NB4 (cell line): ENCODE measurements around the gene CAPN10.

Experiments used
- DNase-seq: peaks from one replicate; pipeline ENCODE4 v3.0.0; 2010; ENCODE audit warnings: low read depth
- H3K4me3 ChIP-seq: one replicate; pipeline ENCODE4 v1.5.1; 2011; ENCODE audit warnings: mild to moderate bottlenecking, low read depth, low read length, moderate library complexity
- CTCF ChIP-seq: IDR thresholded peaks from one replicate; pipeline ENCODE4 v1.5.1; 2012; ENCODE audit warnings: low read depth, low read length
- MAX ChIP-seq: IDR thresholded peaks from 2 replicates; pipeline ENCODE4 v1.6.1; 2011; ENCODE audit warnings: low read depth, low read length
- MYC ChIP-seq: IDR thresholded peaks from 2 replicates; pipeline ENCODE4 v1.6.1; 2011; ENCODE audit warnings: low read depth, low read length
- POLR2A ChIP-seq: IDR thresholded peaks from 2 replicates; pipeline ENCODE4 v1.6.1; 2011; ENCODE audit warnings: mild to moderate bottlenecking; ENCODE audit not compliant: insufficient read length; ENCODE audit errors: extremely low read depth

CAPN10 gene

GRCh38 chr2:240644859-240645301 lies 58.3 kb downstream of the CAPN10 start:
- no peak overlapping the region for H3K4me3 ChIP-seq
- TF ChIP-seq POLR2A (no peak), CTCF (no peak), MYC (no peak), MAX (no peak)
- DNase-seq, result no peak

- H3K4me3 ChIP-seq, result no peak overlapping the region
- TF ChIP-seq MYC, result no peak
- no peak for TF ChIP-seq MAX
- TF ChIP-seq CTCF, result no peak
- no peak for TF ChIP-seq POLR2A
- no peak for DNase-seq
These were observed 58.8 kb downstream of the CAPN10 start for GRCh38 chr2:240645346-240645745.

- no peak overlapping the region for H3K4me3 ChIP-seq
- TF ChIP-seq CTCF (no peak), MYC (no peak), MAX (no peak), POLR2A (no peak)
- no peak for DNase-seq
These were observed 59.3 kb downstream of the CAPN10 start for GRCh38 chr2:240645801-240646175.

GRCh38 chr2:240646176-240646899 lies 59.8 kb downstream of the CAPN10 start:
- peak overlapping the region; percentile 32 for H3K4me3 ChIP-seq
- peak; percentile 59 for DNase-seq
- TF ChIP-seq CTCF (no peak), POLR2A (no peak), MYC (no peak), MAX (no peak)

- TF ChIP-seq MYC (no peak), CTCF (no peak), MAX (no peak), POLR2A (no peak)
- no peak for DNase-seq
- no peak overlapping the region for H3K4me3 ChIP-seq
These were observed 60.5 kb downstream of the CAPN10 start for GRCh38 chr2:240646900-240647502.
